Neuron (in vitro differentiated cells): ENCODE data around the gene CPA4.
"Not testable (repeated sequence)": the region's sequence is repeated elsewhere in the genome, so short reads cannot be mapped to it uniquely, and the experiment has no call there.

Source experiments
- H2AFZ ChIP-seq: one replicate; pipeline ENCODE4 v1.6.1; 2013; ENCODE audit warnings: low read depth, mild to moderate bottlenecking, inconsistent platforms, low read length, moderate library complexity
- H3K27me3 ChIP-seq: one replicate; pipeline ENCODE4 v1.6.1; 2013; ENCODE audit warnings: low read length; ENCODE audit not compliant: insufficient read depth
- H3K36me3 ChIP-seq: one replicate; pipeline ENCODE4 v1.6.1; 2013; ENCODE audit warnings: low read length; ENCODE audit not compliant: insufficient read depth
- H3K4me1 ChIP-seq: one replicate; pipeline ENCODE4 v1.6.1; 2013; ENCODE audit warnings: low read length; ENCODE audit not compliant: insufficient read depth
- H3K4me3 ChIP-seq: 2 replicates; pipeline ENCODE4 v1.5.1; 2013; ENCODE audit warnings: mild to moderate bottlenecking, low read length, moderate library complexity
- H3K9me3 ChIP-seq: one replicate; pipeline ENCODE4 v1.6.1; 2013; ENCODE audit warnings: low read length

Gene CPA4

DNA sequence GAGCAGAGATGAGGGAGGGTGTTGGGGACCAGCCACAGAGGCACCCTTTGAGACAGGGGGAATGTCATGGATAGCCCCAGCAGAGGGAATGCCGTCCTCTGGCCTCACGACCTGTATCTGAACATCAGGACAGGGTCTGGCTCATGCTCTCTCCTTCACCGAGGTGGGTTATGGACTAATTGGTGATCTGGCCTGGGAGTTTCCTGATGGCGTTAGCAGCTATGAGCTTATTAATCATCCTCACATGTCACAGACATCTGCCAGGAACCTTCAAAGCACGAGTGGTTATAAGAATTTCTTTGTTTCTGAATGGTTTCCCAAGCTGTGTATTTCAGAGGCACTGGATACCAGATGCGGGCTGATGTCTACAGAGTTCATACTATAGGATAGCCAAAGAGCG lies 6.9 kb downstream of the CPA4 start:
- no peak overlapping the region for H2AFZ ChIP-seq
- peaks cover 18% of the 10 kb centered on the region for H3K4me1 ChIP-seq
- no peaks in the 10 kb centered on the region for H3K27me3 ChIP-seq
- no peak overlapping the region for H3K4me3 ChIP-seq
- H3K9me3 ChIP-seq = peaks cover 2% of the 10 kb centered on the region
- no peaks in the 10 kb centered on the region for H3K36me3 ChIP-seq

DNA sequence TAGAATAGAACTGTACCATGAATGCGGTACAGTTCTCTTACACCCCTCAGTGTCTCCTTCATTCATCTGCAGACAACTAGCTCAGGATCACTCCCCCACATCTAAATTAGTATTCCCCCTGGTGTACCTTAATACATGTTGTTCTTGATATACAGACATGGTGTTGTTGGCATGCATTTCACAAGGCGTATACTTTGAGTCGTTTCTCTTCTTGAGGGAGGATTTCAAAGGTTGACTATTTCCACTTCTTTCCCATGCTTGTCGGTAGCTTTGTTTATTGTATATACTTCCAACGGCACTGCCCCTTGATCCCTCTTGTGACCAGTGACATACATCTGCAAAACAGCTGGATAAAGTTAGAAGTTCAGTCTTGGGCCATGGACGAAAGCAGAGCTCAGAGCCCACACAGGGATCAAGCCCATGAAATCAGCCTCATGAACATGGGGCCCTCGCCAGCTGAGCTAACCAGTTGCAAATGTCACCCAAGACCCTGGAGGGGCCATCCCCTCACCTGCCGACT lies 8.6 kb downstream of the CPA4 start:
- Histone ChIP-seq H3K27me3 (no peaks in the 10 kb centered on the region), H2AFZ (no peak overlapping the region), H3K4me1 (peaks cover 18% of the 10 kb centered on the region), H3K36me3 (no peaks in the 10 kb centered on the region), H3K4me3 (no peak overlapping the region), H3K9me3 (peaks cover 2% of the 10 kb centered on the region)

DNA sequence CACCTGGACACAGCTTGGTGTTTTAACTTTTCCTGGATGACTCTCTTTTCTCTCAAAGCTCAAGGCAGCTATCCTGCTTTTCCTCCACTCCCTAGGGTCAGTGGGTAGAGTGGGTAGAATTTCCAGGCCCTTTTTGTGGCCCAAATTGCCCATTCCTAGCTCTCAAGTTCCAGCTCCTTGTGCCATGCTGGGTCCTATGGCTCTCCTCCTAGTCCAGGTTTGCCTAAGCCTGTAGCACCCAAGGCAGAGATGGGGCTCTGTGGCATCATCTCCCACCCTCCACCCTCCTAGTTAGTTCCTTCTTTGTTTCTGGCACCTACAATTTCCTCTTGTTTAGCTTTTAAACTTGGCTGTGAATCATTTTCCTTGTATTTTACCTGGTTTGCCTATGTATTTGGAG lies 9.7 kb downstream of the CPA4 start:
- Histone ChIP-seq H2AFZ (no peak overlapping the region), H3K4me3 (no peak overlapping the region), H3K36me3 (no peaks in the 10 kb centered on the region), H3K27me3 (no peaks in the 10 kb centered on the region), H3K9me3 (peaks cover 2% of the 10 kb centered on the region), H3K4me1 (peaks cover 12% of the 10 kb centered on the region)

DNA sequence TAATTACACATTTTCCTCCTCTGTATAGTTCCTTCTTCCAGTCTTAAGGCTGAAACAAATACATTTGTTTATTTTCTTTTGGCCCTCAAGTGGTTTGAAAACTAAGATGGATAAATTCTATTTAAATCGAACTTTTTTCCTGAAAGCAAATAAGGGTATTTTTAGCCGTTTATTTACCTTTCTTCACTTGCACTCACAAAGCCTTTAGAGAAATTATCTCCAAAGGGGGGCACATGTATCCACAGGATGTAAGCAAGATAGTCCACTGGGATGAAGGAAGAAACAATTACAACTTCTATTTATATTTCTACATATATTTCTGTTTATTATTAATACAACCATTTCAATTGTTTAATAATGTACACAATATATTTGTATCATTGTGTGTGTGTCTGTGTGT lies 10.2 kb downstream of the CPA4 start:
- no peaks in the 10 kb centered on the region for H3K27me3 ChIP-seq
- H3K9me3 ChIP-seq = peaks cover 2% of the 10 kb centered on the region
- no peak overlapping the region for H2AFZ ChIP-seq
- no peak overlapping the region for H3K4me3 ChIP-seq
- H3K4me1 ChIP-seq = peaks cover 7% of the 10 kb centered on the region
- H3K36me3 ChIP-seq = no peaks in the 10 kb centered on the region

DNA sequence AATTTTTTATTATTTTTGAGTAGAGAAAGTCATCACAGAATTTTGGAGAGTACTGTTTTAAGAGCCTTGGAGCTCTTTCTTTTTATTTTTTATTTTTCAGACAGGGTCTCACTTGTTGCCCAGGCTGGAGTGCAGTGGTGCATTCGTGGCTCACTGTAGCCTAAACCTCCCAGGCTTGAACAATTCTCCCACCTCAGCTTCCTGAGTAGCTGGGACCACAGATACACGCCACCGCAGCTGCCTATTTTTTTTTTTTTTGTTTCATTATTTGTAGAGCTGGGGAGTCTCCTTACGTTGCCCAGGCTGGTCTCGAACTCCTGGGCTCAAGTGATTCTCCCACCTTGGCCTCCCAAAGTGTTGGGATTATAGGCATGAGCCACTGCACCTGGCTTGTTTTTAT lies 10.6 kb downstream of the CPA4 start:
- Histone ChIP-seq H3K36me3 (no peaks in the 10 kb centered on the region), H3K4me3 (no peak overlapping the region), H2AFZ (no peak overlapping the region), H3K27me3 (no peaks in the 10 kb centered on the region), H3K4me1 (peaks cover 3% of the 10 kb centered on the region), H3K9me3 (peaks cover 2% of the 10 kb centered on the region)

DNA sequence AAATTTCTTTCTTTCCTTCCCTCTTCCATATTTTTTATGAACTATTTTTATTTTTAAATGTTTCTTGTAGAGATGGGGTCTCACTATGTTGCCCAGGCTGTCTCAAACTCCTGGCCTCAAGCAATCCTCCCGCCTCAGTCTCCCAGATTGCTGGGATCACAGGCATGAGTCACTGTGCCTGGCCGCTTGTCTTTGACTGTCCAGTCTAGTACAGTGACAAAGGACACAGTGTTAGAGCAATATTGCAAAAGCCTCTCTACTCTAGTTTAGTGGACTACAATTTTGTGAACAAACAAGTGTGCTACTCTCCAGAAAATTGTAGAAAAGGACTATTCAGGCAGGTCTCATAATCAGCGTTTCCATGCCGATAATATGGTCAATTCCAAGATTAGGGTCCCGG lies 11.0 kb downstream of the CPA4 start:
- H3K4me1 ChIP-seq = no peaks in the 10 kb centered on the region
- H3K27me3 ChIP-seq = no peaks in the 10 kb centered on the region
- peaks cover 2% of the 10 kb centered on the region for H3K9me3 ChIP-seq
- no peak overlapping the region for H3K4me3 ChIP-seq
- no peak overlapping the region for H2AFZ ChIP-seq
- H3K36me3 ChIP-seq = no peaks in the 10 kb centered on the region

DNA sequence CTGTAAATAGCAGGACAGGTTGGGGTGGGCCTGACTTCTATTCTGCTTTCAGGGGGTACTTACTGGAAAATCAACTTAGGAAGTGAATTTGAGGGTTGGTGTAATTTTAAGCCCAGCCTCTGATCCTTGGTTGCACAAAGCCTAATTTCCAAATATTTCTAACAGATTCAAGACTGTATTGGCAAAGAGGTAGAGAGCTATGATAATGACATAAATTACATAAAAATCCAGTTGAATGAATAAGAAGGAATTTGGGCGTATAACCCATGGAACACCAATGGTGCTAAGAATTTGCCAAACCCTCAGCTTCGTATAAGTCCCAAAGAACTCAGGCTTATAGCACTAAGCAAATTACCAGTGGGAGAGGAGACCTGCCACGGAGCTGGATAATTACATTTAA lies 11.9 kb downstream of the CPA4 start:
- Histone ChIP-seq H3K36me3 (no peaks in the 10 kb centered on the region), H3K27me3 (no peaks in the 10 kb centered on the region), H3K4me1 (no peaks in the 10 kb centered on the region), H3K9me3 (peaks cover 2% of the 10 kb centered on the region), H3K4me3 (no peak overlapping the region), H2AFZ (no peak overlapping the region)

DNA sequence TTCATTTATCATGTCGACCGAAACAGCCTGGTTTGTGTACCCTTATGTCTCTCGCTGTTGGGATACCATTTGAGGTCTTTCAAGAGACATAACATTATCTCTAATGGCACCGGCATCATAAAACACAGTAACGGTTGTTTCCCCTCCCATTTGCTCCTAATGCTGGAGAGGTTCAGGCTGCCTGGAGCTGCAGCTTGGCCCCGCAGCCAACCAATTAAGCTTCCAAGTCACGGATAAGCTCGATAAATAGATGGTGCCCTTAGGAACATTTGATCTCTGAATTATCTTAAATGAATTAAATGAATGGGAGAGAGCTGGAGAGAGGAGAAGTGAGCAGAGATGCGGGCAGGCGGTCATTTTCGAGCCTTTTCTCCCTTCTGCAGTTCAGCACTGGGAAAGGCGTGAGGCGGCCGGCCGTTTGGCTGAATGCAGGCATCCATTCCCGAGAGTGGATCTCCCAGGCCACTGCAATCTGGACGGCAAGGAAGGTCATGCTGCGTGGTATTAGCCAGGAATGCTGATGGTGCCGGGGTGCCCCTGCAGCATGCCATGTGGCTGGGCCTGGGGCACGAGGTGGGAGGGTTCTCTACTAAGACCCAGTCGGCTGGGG lies 12.6 kb downstream of the CPA4 start:
- H3K36me3 ChIP-seq = no peaks in the 10 kb centered on the region
- peaks cover 2% of the 10 kb centered on the region for H3K9me3 ChIP-seq
- H3K27me3 ChIP-seq = no peaks in the 10 kb centered on the region

DNA sequence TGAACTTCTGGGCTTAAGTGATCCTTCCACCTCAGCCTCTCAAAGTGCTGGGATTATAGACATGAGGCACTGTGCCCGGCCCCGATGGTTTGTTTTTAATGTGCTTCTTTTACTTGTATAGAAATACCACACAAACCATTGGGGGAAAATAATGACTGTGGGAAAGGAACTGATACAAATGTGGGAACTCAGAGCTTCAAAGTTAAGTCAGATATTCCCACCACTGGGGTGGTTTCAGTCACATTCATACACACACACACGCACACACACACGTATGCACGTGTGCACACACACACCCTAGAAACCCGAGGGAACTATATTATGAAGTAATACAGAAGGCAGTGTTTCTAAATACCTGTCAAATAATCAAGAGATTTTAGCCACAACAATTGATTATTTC lies 17.0 kb downstream of the CPA4 start:
- no peaks in the 10 kb centered on the region for H3K9me3 ChIP-seq
- H3K4me3 ChIP-seq = no peak overlapping the region
- H3K4me1 ChIP-seq = no peaks in the 10 kb centered on the region
- H3K27me3 ChIP-seq = no peaks in the 10 kb centered on the region
- H3K36me3 ChIP-seq = no peaks in the 10 kb centered on the region
- H2AFZ ChIP-seq = no peak overlapping the region

More for the DNA sequence above, 12.6 kb downstream of the CPA4 start:
- Histone ChIP-seq H3K4me3 (no peak overlapping the region), H2AFZ (no peak overlapping the region), H3K4me1 (no peaks in the 10 kb centered on the region)

DNA sequence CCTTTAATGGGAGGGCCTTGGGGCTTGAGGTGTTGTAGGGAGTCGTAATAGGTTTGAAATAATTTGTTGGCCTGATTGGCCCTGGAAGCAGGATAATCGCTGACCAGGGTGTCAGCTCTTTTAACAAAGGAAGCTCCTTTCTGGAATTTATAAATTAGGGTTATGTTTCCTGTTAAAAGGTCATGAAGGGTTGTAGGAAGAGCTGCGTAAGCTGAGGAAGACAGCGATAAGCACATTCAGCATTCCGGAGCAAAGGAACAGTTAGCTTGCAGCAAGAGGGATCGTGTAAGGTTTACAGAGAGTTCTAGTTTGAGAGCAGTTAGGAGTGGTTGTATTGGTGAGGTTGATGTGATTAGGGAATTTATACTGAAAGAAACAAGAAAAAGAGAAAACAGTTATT lies 21.3 kb downstream of the CPA4 start:
- H2AFZ ChIP-seq = no peak overlapping the region
- H3K4me1 ChIP-seq = no peaks in the 10 kb centered on the region
- H3K36me3 ChIP-seq = no peaks in the 10 kb centered on the region
- no peak overlapping the region for H3K4me3 ChIP-seq
- no peaks in the 10 kb centered on the region for H3K9me3 ChIP-seq
- H3K27me3 ChIP-seq = no peaks in the 10 kb centered on the region

DNA sequence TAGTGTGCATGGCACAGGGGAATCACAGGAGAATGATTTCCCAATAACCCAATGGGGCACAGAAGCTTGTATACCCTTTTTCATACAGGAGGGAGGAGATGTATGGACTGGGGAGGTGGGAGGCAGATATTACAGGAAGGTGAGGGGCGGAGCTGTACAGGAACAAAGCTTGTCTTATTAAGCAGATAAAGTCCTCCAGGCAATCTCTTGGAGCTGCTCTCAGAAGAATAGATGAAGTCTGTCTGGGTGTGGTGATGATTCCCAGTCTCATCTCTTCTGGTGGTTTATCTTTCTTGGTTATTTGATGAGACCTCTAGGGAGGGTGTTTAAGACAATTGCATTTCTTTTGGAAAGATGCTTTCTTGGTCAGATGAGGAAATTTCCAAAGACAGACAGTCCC lies 26.6 kb downstream of the CPA4 start:
- Histone ChIP-seq H3K27me3 (no peaks in the 10 kb centered on the region), H3K9me3 (no peaks in the 10 kb centered on the region), H3K36me3 (no peaks in the 10 kb centered on the region), H3K4me1 (peaks cover 2% of the 10 kb centered on the region), H3K4me3 (no peak overlapping the region), H2AFZ (no peak overlapping the region)

DNA sequence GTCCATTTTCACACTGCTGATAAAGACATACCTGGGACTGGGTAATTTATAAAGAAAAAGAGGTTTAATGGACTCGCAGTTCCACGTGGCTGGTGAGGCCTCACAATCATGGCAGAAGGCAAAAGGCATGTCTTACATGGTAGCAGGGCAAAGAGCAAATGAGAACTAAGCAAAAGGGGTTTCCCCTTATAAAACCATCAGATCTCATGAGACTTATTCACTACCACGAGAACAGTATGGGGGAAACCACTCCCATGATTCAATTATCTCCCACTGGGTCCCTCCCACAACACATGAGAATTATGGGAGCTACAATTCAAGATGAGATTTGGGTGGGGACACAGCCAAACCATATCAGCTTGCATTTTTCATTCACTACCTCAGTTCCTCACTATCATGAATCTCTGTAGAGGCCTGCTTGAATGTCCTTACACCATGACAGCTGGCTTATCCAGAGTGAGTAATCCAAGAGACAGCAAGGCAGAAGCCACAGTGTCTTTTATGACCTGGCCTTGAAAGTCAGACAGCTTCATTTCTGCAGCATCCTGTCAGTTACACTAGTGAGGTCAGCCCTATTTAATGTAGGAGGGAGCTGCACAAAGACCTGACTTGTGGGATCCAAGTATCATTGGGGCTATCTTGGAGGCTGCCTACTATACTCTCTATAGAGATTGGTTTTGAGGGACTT lies 28.7 kb downstream of the CPA4 start:
- H3K9me3 ChIP-seq, H3K36me3 ChIP-seq, H2AFZ ChIP-seq, H3K4me3 ChIP-seq, H3K27me3 ChIP-seq, H3K4me1 ChIP-seq: not testable (repeated sequence)

DNA sequence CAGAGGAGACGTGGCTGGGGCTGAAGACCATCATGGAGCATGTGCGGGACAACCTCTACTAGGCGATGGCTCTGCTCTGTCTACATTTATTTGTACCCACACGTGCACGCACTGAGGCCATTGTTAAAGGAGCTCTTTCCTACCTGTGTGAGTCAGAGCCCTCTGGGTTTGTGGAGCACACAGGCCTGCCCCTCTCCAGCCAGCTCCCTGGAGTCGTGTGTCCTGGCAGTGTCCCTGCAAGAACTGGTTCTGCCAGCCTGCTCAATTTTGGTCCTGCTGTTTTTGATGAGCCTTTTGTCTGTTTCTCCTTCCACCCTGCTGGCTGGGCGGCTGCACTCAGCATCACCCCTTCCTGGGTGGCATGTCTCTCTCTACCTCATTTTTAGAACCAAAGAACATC lies 29.7 kb downstream of the CPA4 start:
- no peak overlapping the region for H2AFZ ChIP-seq
- H3K4me3 ChIP-seq = no peak overlapping the region
- peaks cover 3% of the 10 kb centered on the region for H3K4me1 ChIP-seq
- no peaks in the 10 kb centered on the region for H3K27me3 ChIP-seq
- H3K9me3 ChIP-seq = no peaks in the 10 kb centered on the region
- H3K36me3 ChIP-seq = no peaks in the 10 kb centered on the region
